Measurements from ENCODE around the gene B4GALT2.

Gene B4GALT2

GRCh38 chr1:43979528-43980254 is 681 bp downstream of the B4GALT2 start:
- H3K27me3 Mint-ChIP-seq, result peaks cover 2% of the 10 kb centered on the region
- H3K4me1 Mint-ChIP-seq (ENCODE audit: low read depth), result peaks cover 64% of the 10 kb centered on the region
- H3K27ac Mint-ChIP-seq, result peak overlapping the region; percentile 23
- H3K4me3 Mint-ChIP-seq, result peak overlapping the region; percentile 69
- intact Hi-C loops (cut with micrococcal nuclease), result no loop called here
- no peaks in the 10 kb centered on the region for H3K9me3 Mint-ChIP-seq
- peaks cover 42% of the 10 kb centered on the region for H3K36me3 Mint-ChIP-seq (ENCODE audit: low read depth)

- Mint-ChIP-seq H3K27me3 (peaks cover 2% of the 10 kb centered on the region), H3K36me3 (ENCODE audit: low read depth) (peaks cover 37% of the 10 kb centered on the region), H3K9me3 (no peaks in the 10 kb centered on the region), H3K27ac (no peak overlapping the region), H3K4me3 (peak overlapping the region; percentile 69), H3K4me1 (ENCODE audit: low read depth) (peaks cover 64% of the 10 kb centered on the region)
- intact Hi-C loops (cut with micrococcal nuclease), result no loop called here
Measured at GRCh38 chr1:43980255-43981134, 1.5 kb downstream of the B4GALT2 start.

DNA sequence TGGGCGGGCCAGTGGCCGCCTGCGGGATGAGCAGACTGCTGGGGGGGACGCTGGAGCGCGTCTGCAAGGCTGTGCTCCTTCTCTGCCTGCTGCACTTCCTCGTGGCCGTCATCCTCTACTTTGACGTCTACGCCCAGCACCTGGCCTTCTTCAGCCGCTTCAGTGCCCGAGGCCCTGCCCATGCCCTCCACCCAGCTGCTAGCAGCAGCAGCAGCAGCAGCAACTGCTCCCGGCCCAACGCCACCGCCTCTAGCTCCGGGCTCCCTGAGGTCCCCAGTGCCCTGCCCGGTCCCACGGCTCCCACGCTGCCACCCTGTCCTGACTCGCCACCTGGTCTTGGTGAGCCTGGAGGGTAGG is 2.1 kb downstream of the B4GALT2 start:
- Mint-ChIP-seq H3K27ac (no peak overlapping the region), H3K4me3 (no peak overlapping the region), H3K36me3 (ENCODE audit: low read depth) (peaks cover 33% of the 10 kb centered on the region), H3K4me1 (ENCODE audit: low read depth) (peaks cover 58% of the 10 kb centered on the region), H3K27me3 (peaks cover 2% of the 10 kb centered on the region), H3K9me3 (no peaks in the 10 kb centered on the region)
- intact Hi-C loops (cut with micrococcal nuclease), result no loop called here

DNA sequence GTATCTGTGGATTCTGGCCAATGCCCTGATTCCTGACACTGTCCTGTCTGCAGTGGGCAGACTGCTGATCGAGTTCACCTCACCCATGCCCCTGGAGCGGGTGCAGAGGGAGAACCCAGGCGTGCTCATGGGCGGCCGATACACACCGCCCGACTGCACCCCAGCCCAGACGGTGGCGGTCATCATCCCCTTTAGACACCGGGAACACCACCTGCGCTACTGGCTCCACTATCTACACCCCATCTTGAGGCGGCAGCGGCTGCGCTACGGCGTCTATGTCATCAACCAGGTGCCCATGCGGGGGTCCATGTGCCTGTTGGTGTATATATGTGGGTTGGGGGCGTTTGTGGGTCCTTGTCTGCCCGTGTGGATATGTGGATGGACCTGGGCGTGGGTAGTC is 2.6 kb downstream of the B4GALT2 start:
- H3K4me3 Mint-ChIP-seq, result no peak overlapping the region
- H3K36me3 Mint-ChIP-seq (ENCODE audit: low read depth), result peaks cover 28% of the 10 kb centered on the region
- peaks cover 2% of the 10 kb centered on the region for H3K27me3 Mint-ChIP-seq
- H3K9me3 Mint-ChIP-seq, result no peaks in the 10 kb centered on the region
- H3K27ac Mint-ChIP-seq, result no peak overlapping the region
- peaks cover 53% of the 10 kb centered on the region for H3K4me1 Mint-ChIP-seq (ENCODE audit: low read depth)
- intact Hi-C loops (cut with micrococcal nuclease), result no loop called here

- Mint-ChIP-seq H3K36me3 (ENCODE audit: low read depth) (peaks cover 22% of the 10 kb centered on the region), H3K27ac (no peak overlapping the region), H3K4me1 (ENCODE audit: low read depth) (peaks cover 47% of the 10 kb centered on the region), H3K9me3 (no peaks in the 10 kb centered on the region), H3K4me3 (no peak overlapping the region), H3K27me3 (peaks cover 2% of the 10 kb centered on the region)
- intact Hi-C loops (cut with micrococcal nuclease), result no loop called here
Measured at GRCh38 chr1:43982241-43982640, 3.2 kb downstream of the B4GALT2 start.

GRCh38 chr1:43982808-43983207 is 3.8 kb downstream of the B4GALT2 start:
- intact Hi-C loops (cut with micrococcal nuclease), result no loop called here
- H3K27ac Mint-ChIP-seq, result no peak overlapping the region
- H3K4me3 Mint-ChIP-seq, result no peak overlapping the region
- H3K9me3 Mint-ChIP-seq, result no peaks in the 10 kb centered on the region
- H3K36me3 Mint-ChIP-seq (ENCODE audit: low read depth), result peaks cover 16% of the 10 kb centered on the region
- peaks cover 43% of the 10 kb centered on the region for H3K4me1 Mint-ChIP-seq (ENCODE audit: low read depth)
- H3K27me3 Mint-ChIP-seq, result peaks cover 2% of the 10 kb centered on the region

GRCh38 chr1:43983253-43983899 is 4.4 kb downstream of the B4GALT2 start:
- intact Hi-C loops (cut with micrococcal nuclease), result no loop called here
- peaks cover 40% of the 10 kb centered on the region for H3K4me1 Mint-ChIP-seq (ENCODE audit: low read depth)

DNA sequence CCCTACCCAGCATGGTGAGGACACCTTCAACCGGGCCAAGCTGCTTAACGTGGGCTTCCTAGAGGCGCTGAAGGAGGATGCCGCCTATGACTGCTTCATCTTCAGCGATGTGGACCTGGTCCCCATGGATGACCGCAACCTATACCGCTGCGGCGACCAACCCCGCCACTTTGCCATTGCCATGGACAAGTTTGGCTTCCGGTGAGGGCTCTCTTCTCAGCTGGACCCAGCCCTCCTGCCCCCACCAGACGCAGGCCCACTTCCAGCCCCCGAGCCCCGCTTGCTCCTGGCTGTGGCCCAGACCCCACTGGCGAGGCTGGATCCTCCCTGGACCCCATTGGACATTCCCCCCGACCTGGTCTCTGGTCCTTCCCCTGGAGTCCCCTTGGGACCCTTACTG is 5.8 kb downstream of the B4GALT2 start:
- intact Hi-C loops (cut with micrococcal nuclease), result no loop called here
- H3K4me1 Mint-ChIP-seq (ENCODE audit: low read depth), result peaks cover 32% of the 10 kb centered on the region
- H3K36me3 Mint-ChIP-seq (ENCODE audit: low read depth), result peaks cover 5% of the 10 kb centered on the region
- H3K27me3 Mint-ChIP-seq, result peaks cover 2% of the 10 kb centered on the region
- no peaks in the 10 kb centered on the region for H3K9me3 Mint-ChIP-seq
- H3K4me3 Mint-ChIP-seq, result no peak overlapping the region
- H3K27ac Mint-ChIP-seq, result no peak overlapping the region

More at GRCh38 chr1:43983253-43983899, 4.4 kb downstream of the B4GALT2 start:
- peaks cover 2% of the 10 kb centered on the region for H3K27me3 Mint-ChIP-seq
- H3K27ac Mint-ChIP-seq, result no peak overlapping the region
- H3K9me3 Mint-ChIP-seq, result no peaks in the 10 kb centered on the region
- no peak overlapping the region for H3K4me3 Mint-ChIP-seq
- peaks cover 11% of the 10 kb centered on the region for H3K36me3 Mint-ChIP-seq (ENCODE audit: low read depth)

DNA sequence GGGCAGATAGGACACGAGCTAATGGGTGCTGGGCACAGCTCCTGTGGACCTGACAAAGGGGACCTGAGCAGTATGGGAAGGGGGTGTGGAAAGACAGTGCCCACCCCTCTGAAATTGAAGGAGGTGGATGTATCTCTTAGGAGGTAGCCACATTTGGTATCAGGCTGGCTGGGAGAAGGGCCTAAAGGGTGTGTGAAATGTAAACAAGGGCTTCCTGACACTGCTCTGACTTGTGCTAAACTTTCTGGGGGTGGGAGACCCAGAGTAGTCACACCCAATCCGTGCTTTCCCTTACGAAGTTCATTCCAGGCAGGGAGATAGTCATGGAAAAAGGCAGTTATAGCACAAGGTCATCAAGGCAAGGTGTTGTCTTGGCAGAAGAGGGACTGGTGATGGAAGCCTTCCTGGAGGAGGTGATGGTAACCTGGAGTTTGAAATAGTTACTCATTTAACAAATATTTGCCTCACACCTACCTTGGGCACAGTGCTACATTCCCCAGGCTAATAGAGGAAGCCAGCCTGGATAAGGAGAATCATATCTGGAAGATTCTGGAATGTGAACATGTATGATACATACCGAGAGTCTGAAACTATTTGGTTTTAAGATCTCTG is 7.1 kb downstream of the B4GALT2 start:
- Mint-ChIP-seq H3K4me3 (no peak overlapping the region), H3K27ac (no peak overlapping the region), H3K27me3 (peaks cover 2% of the 10 kb centered on the region), H3K4me1 (ENCODE audit: low read depth) (peaks cover 27% of the 10 kb centered on the region), H3K9me3 (no peaks in the 10 kb centered on the region), H3K36me3 (ENCODE audit: low read depth) (peaks cover 5% of the 10 kb centered on the region)
- intact Hi-C loops (cut with micrococcal nuclease), result no loop called here

DNA sequence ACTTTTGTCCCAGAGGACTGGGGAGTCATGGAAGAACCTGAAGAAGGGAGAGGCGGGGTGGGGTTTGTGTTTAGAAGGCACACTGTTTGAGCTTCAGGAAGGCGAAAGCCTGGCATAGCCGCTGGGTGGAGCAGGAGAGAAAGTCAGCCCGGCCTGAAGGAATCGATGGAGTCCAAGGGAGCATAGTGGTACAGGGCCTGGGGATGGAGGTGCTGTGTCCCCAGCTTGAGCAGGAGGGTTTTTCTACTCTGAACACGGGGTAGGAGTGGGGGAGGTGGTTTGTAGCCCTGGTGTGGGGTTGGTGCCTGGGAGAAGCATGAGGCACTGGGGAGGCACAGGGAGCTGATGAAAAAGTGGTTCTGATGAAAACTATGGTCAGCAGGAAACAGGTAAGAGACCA is 7.7 kb downstream of the B4GALT2 start:
- intact Hi-C loops (cut with micrococcal nuclease), result no loop called here
- H3K4me1 Mint-ChIP-seq (ENCODE audit: low read depth), result peaks cover 31% of the 10 kb centered on the region
- peaks cover 2% of the 10 kb centered on the region for H3K27me3 Mint-ChIP-seq
- H3K9me3 Mint-ChIP-seq, result no peaks in the 10 kb centered on the region
- peaks cover 10% of the 10 kb centered on the region for H3K36me3 Mint-ChIP-seq (ENCODE audit: low read depth)
- no peak overlapping the region for H3K4me3 Mint-ChIP-seq
- no peak overlapping the region for H3K27ac Mint-ChIP-seq

GRCh38 chr1:43987159-43987902 is 8.3 kb downstream of the B4GALT2 start:
- Mint-ChIP-seq H3K36me3 (ENCODE audit: low read depth) (peaks cover 13% of the 10 kb centered on the region), H3K4me3 (no peak overlapping the region), H3K9me3 (no peaks in the 10 kb centered on the region), H3K27ac (no peak overlapping the region), H3K4me1 (ENCODE audit: low read depth) (peaks cover 36% of the 10 kb centered on the region), H3K27me3 (peaks cover 5% of the 10 kb centered on the region)
- intact Hi-C loops (cut with micrococcal nuclease), result no loop called here

- H3K4me3 Mint-ChIP-seq, result peak overlapping the region; percentile 92
Measured at GRCh38 chr1:43990271-43991199, 11.5 kb downstream of the B4GALT2 start.

More at GRCh38 chr1:43990271-43991199, 11.5 kb downstream of the B4GALT2 start:
- Mint-ChIP-seq H3K4me1 (ENCODE audit: low read depth) (peaks cover 29% of the 10 kb centered on the region), H3K36me3 (ENCODE audit: low read depth) (peaks cover 11% of the 10 kb centered on the region), H3K27me3 (peaks cover 9% of the 10 kb centered on the region), H3K9me3 (no peaks in the 10 kb centered on the region), H3K27ac (peak overlapping the region; percentile 83)
- intact Hi-C loops (cut with micrococcal nuclease), result loop anchor here (2.0 kb wide), 2 partner anchors 16 to 44 kb away; partner anchors contain the start of genes ATP6V0B and IPO13

Data from dendritic cell treated with granulocyte-macrophage colony-stimulating factor and Interleukin-4, amounts not matched to agents 40 ng/mL and 50 ng/mL, for 4 days (primary cell).